Dermis blood vessel endothelial cell (primary cell): Measurements from ENCODE around the gene TEDC1. TPM values are rescaled to one million over a fixed set of nuclear protein-coding genes. Genes with fewer than 3 reads are reported as not detected.
A peak's percentile ranks its signal among the peaks of the same experiment; 100 is the strongest.

Experiments used
- DNase-seq: peaks from one replicate; pipeline ENCODE4 v3.0.0; 2010
- total RNA-seq: library from RNA; depleted of rRNA; stranded (reverse); fragments of >200 nt; gene quantifications from 2 replicates; pipeline ENCODE4 v1.2.3, GENCODE V29; 2014

TEDC1 gene
- total RNA-seq, 1 donor from 2014 or later, result 9.7 TPM

GRCh38 chr14:105486163-105486973, 4.7 kb upstream of the TEDC1 start, which contains the start of gene CRIP1:
CRIP1 (plus strand) TSS chr14:105486886; CDS start chr14:105487260, 374 bp downstream.
- DNase-seq, result no peak

DNA sequence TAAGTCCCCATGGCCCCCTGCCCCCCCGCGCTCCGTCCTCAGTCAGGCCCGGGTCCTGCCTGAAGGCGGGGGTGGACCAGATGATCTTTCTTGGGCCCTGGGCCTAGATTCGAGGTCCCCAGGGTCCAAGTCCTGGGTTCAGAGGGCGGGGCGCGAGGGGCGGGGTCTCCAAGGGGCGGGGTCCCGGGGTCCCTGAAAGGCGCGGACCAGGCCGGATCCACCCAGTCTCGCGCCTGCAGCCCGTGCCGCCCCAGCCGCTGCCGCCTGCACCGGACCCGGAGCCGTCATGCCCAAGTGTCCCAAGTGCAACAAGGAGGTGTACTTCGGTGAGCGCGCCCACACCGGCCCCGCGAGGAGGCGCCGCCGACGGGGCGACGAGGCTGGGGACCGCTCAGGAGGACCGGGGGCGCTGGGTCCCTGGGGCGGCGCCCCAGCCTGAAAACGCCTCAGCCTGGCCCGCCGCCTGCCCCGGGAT, 4.0 kb upstream of the TEDC1 start:
- no peak for DNase-seq

- DNase-seq, result no peak
These were observed 3.5 kb upstream of the TEDC1 start for GRCh38 chr14:105487449-105487985.

DNA sequence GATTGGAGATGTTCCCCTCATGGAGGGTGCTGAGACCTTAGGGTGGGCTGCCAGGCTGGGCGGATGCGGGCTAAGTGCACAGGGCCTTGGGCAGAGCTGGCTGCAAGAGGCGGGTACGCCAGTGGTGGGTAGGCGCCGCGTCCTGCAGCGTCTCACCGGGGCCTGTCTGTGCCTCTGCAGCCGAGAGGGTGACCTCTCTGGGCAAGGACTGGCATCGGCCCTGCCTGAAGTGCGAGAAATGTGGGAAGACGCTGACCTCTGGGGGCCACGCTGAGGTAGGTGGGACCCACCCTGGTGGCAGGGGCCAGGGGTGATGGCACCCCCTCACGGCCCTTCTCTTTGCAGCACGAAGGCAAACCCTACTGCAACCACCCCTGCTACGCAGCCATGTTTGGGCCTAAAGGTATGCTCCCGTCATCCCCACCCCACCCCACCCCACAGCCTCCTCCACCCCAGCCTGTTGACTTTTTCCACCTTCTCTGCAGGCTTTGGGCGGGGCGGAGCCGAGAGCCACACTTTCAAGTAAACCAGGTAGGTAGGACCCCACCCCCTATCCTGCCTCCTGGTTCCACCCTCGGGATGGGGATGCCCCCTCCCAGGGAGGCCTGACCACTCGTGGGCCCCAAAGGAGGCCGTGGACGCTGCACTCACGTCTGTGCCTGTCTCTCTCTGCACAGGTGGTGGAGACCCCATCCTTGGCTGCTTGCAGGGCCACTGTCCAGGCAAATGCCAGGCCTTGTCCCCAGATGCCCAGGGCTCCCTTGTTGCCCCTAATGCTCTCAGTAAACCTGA, 2.9 kb upstream of the TEDC1 start:
- DNase-seq, result no peak

DNA sequence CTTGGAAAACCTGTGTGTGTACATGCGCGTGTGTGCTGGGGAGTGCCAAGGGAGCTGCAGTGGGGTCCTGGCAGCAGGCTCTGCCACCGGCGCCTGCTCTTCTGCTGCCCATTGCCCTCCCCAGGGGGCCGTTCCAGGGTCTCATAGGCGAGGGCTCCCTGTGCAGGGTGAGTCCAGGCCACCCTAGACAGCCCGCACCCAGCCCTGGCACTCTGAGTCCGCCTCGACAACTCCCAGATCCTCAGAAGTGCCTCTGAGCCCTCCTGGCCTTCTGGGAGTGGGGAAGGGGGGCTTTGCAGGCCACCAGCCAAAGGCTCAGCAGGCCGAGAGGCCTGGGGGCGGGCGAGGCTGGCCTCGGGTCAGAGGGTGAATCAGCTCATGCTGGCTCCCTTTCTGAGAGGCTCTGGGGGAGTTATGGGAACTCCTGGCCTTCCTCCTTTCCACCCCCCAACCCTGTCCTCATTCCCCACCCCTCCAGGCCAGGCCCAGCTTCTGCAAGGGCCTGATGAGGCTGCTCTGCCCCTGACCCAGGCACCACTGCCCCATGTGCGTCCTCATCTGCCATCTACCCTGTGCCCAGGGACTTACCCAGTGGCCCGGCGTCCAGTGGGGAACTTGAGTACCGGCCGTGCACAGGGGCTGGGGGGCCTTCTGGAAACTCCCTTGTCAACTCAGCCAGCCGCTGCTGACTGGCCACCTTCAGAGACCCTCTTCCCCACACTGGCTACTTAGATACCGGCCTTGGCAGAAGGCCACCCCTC, 2.1 kb upstream of the TEDC1 start:
- DNase-seq, result no peak

DNA sequence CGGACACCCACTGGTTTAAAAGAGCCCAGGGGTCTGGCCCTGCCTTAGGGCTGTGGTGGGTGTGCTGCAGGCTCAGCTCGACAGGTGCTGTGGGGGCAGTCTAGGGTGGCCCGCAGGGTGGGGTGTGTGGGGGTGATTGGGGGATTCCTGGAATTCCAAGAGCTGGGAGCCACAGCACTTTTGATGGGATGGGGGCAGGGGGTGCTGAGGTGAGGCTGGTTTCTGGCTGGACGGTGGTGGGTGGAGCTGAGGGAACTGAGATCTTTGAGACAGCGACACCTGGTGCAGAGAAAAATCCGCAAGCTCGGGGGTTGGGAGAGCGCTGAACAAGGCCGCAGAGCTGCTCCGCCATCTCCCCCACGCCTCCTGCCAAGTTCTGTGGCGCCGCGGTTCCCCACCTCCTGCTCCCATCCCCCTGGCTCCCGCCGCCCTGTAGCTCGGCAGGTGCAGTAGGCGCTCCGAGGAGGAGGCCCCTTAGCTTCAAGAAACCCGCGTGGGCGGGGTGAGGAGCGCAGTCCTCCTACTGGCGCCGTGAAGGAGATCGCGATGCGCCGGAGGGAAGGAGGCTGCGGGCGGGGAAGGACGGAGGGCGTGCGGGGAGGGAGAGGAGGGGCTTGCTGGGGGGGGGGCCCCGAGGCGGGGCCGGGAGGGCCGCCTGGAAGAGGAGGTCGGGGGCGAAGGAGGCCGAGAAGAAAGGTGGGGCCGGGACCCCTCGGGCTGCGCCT, 1.3 kb upstream of the TEDC1 start:
- peak; percentile 93 for DNase-seq

- DNase-seq, result no peak
These were observed 827 bp upstream of the TEDC1 start for GRCh38 chr14:105490267-105490571.

DNA sequence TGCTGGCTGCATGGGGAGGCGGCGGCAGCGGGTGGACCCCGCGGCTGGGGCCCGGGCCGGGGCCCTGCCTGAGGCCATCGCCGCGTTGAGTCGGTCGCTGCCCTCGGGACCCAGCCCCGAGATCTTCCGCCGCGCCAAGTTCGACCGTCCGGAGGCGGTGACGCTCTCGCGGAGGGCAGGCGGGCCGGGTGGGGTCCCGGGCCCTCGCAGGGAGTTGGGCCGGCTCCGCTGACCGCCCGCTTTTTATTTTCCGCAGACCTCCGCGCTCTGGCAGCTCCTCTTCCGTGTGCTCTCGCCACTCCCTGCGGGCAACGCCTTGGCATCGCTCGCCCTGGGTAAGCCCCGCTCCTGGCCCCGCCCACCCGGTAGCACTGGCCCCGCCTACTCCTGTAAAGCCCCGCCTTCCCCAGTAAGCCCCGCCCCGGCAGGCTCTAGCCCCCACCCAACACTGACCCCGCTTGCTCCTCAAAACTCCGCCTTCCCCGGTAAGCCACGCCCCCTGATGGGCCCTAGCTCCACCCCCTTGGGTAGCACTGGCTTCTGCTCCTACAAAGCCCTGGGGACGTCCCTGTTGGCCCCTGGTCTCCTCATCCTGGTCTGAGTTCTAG, 424 bp downstream of the TEDC1 start:
- peak; percentile 77 for DNase-seq

DNA sequence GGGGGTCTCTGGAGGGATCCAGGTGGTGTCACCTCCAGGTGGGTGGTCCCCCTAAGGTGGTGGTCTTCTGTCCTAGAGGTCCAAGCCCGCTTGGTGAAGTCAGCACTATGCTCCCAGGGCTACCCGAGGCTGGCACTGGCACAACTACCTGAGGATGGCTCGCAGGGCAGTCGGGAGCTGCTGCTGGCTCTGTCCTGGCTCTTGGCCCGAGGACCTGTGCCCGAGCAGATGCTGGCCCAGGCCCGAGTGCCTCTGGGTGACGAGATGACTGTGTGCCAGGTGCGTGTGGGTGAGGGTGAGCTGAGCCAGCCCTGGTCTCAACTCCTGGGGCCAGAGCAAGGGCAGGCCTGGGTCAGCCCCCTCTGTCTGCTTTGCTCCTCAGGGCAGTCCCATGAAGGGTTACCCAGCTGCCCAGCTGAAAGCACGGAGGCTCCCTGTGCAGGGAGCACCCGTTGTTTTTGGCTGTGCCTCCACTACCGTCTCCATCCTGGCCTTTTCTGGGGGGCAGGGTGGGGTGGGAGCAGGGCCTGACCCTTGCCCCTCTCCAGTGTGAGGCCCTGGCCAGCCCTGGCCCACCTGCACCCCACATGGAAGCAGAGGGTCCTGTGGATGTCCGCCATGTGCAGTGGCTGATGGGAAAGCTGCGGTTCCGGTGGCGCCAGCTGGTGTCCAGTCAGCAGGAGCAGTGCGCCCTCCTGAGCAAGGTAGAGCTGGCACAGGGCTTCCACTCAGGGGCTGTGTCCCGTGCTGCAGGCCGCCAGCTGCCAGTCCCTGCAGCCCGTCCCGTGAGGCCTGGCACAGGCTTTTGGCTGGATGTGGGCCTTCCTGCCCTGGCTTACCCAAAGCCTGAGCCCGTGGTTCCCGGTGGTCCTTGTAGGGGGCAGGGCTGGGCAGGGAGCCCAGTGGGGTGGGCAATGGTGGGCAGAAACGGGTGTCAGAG, 1.3 kb downstream of the TEDC1 start:
- no peak for DNase-seq

GRCh38 chr14:105492971-105493871, 2.2 kb downstream of the TEDC1 start:
- DNase-seq, result no peak

- no peak for DNase-seq
These were observed 3.0 kb downstream of the TEDC1 start for GRCh38 chr14:105493921-105494605.

GRCh38 chr14:105494606-105494929, 3.5 kb downstream of the TEDC1 start:
- no peak for DNase-seq

DNA sequence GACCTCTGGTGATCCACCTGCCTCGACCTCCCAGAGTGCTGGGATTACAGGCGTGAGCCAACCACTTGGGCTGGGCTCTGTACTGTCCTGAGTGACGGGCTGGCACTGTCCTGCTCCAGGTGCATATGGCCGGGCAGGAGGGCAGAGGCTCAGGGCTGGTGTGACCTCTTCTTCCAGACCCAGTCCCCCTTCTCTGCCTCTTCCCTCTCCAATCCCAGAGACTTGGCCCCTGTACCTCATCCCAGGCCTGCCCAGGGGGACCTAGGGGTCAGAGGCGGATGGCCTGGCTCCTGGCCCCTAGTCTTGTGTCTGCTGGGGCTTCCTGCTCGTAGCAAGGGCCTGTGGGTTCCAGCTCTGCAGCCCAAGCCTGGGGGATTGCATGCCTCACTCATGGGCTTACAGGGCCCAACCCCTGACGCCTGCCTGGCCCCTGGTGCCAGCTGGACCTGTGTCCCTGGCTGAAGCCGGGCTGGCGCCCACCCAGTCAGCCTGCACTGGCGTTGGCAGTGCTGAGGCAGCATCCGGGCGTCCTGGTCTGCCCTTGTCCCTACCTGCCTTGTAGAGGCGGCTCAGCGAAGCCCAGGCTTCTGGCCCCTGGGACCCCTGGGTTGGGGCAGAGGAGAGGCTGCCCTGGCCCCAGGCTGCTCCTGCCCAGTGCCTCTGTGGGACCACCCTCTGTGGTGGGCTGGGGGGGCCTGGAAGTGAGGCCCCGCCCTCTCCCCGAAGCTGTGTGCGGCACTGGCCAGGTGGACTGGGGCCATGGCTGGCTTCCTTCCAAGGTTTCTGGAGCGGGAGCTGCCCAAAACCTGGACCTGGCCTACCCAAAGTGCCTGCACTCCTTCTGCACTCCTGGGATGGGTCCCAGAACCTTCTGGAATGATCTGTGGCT, 4.3 kb downstream of the TEDC1 start:
- no peak for DNase-seq

- no peak for DNase-seq
These were observed 5.2 kb downstream of the TEDC1 start for GRCh38 chr14:105495990-105496830.

DNA sequence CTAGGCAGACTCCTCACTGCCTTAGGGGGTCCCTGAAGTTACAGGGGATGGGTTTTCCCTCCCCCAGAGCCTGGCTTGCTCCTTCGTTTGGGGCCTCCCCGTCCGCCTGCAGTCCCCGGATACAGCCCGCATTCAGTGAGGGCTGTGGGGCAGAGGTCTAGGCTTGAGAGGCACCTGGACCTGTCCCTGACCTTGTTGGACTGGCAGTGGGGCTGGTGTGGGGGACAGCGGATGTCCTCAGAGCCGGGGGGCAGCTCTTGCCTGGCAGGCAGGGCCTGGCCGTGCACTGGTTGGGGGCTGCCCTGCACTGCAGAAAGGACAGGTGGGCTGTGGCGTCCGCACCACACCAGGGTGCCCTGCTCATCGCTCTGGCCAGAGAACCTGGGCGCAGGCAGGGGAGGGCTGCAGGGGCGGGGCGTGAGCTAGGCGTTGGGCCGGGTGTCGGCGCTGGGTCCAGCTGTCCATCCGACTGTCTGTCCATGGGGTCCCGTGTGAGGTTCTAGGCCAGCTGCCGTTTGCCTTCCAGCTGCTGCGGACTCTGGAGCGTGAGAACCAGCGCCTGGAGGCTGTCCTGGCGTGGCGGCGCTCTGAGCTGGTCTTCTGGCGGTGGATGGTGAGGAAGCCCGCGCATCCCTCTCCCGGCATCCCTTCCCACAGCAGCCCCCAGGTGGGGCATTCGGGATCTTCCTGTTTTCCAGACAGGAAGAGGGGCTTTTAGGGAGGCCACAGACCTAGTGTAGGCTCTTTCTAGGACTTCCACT, 6.0 kb downstream of the TEDC1 start:
- DNase-seq, result no peak
